ENCODE data around the gene CAPNS1.

- TF ChIP-seq CTCF (IDR thresholded peaks at IDR 0.05; ENCODE audit: low read length), result no peak
- no peak for TF ChIP-seq EZH2 (optimal IDR thresholded peaks at IDR 0.05; ENCODE audit: low read depth, low read length)
Observed at GRCh38 chr19:36183245-36183628, 43.4 kb downstream of the CAPNS1 start.
